A549 (cell line): ENCODE results near the gene CYP26C1. TPM values are rescaled to one million over a fixed set of nuclear protein-coding genes. Genes with fewer than 3 reads are reported as not detected.

ENCODE experiments used
- ATAC-seq, 2 experiments: fragments of 200-7000 bp in 1 of 2; fragments of >200 bp in 1 of 2; cut with Nextera tagmentation in 1 of 2; cut with Tn5 transposase in 1 of 2; 3 replicates each; pipeline versions ENCODE4 v1.8.0 to v1.9.1; 2018 to 2020; ENCODE audit warnings: mild to moderate bottlenecking in 1 of 2, moderate library complexity in 1 of 2
- CTCF ChIA-PET: fragments of 300-600 bp; sonication (Branson Sonifier 250); formaldehyde crosslinking; extraction: SDS; loops from one replicate; lab custom pipeline; 2021; ENCODE audit warnings: antibody characterized with exemption, inconsistent platforms; lab: Yijun Ruan, JAX
- POLR2A ChIA-PET: fragments of 350-600 bp; formaldehyde crosslinking; extraction: SDS; loops from one replicate; lab custom pipeline; 2021; ENCODE audit warnings: antibody characterized with exemption, inconsistent platforms; lab: Yijun Ruan, JAX
- DNase-seq, 2 experiments: peaks; one replicate each; pipeline versions ENCODE4 v3.0.0 to v3.0.0-alpha.2; 2011 to 2016; ENCODE audit warnings: low read depth in 1 of 2, low spot score in 1 of 2
- FAIRE-seq: peaks from 2 replicates; lab custom pipeline; 2011; peaks lifted over from hg19 to GRCh38; lab: Jason Lieb, UNC
- H3K27ac ChIP-seq, 2 experiments: fragments of >200 bp; sonication (Bioruptor Twin); formaldehyde crosslinking; 3 replicates each; pipeline ENCODE4 v1.5.1; 2016 to 2017
- H3K4me1 ChIP-seq: fragments of >200 bp; sonication (Bioruptor Twin); formaldehyde crosslinking; 3 replicates; pipeline ENCODE4 v1.6.1; 2016
- H3K4me2 ChIP-seq: fragments of >200 bp; sonication (Bioruptor Twin); formaldehyde crosslinking; 3 replicates; pipeline ENCODE4 v1.6.1; 2016
- H3K4me3 ChIP-seq: fragments of >200 bp; sonication (Bioruptor Twin); formaldehyde crosslinking; 3 replicates; pipeline ENCODE4 v1.5.1; 2016
- H3K9me3 ChIP-seq: fragments of >200 bp; sonication (Bioruptor Twin); formaldehyde crosslinking; 3 replicates; pipeline ENCODE4 v1.6.1; 2016
- CHD2 ChIP-seq: fragments of 150-350 bp; IDR thresholded peaks from 2 replicates; pipeline ENCODE4 v1.6.1; 2014; ENCODE audit warnings: low read length; ENCODE audit not compliant: partially characterized antibody
- CHD4 ChIP-seq: fragments of 200-600 bp; sonication (generic); IDR thresholded peaks from 2 replicates; pipeline ENCODE4 v1.6.1; 2016; ENCODE audit warnings: antibody characterized with exemption, mild to moderate bottlenecking, borderline replicate concordance
- EHF ChIP-seq: fragments of 250-450 bp; sonication (Bioruptor Pico); IDR thresholded peaks from 2 replicates; pipeline ENCODE4 v1.5.0; 2020; ENCODE audit warnings: mild to moderate bottlenecking
- EHMT2 ChIP-seq: fragments of 200-600 bp; sonication (generic); IDR thresholded peaks from 2 replicates; pipeline ENCODE4 v1.6.1; 2016; ENCODE audit warnings: antibody characterized with exemption, low read depth, mild to moderate bottlenecking, moderate library complexity
- ESRRA ChIP-seq: fragments of 150-350 bp; IDR thresholded peaks from 2 replicates; pipeline ENCODE4 v1.6.1; 2014; ENCODE audit warnings: mild to moderate bottlenecking, low read length, borderline replicate concordance
- FOSB ChIP-seq: fragments of 250-450 bp; sonication (Bioruptor Pico); IDR thresholded peaks from 2 replicates; pipeline ENCODE4 v1.5.0; 2020; ENCODE audit warnings: mild to moderate bottlenecking, moderate library complexity
- FOXS1 ChIP-seq: fragments of 250-450 bp; sonication (Bioruptor Pico); IDR thresholded peaks from 2 replicates; pipeline ENCODE4 v1.5.0; 2020; ENCODE audit warnings: mild to moderate bottlenecking, moderate library complexity
- GATA3 ChIP-seq: IDR thresholded peaks from 2 replicates; pipeline ENCODE4 v1.6.1; 2012; ENCODE audit warnings: borderline replicate concordance
- HOXB5 ChIP-seq: fragments of 250-450 bp; sonication (Bioruptor Pico); IDR thresholded peaks from 2 replicates; pipeline ENCODE4 v1.5.0; 2020; ENCODE audit warnings: mild to moderate bottlenecking, moderate library complexity
- MAFK ChIP-seq: fragments of 450-650 bp; IDR thresholded peaks from 2 replicates; pipeline ENCODE4 v1.6.1; 2014; ENCODE audit not compliant: partially characterized antibody
- NFE2L2 ChIP-seq: fragments of 150-350 bp; conservative IDR thresholded peaks from 2 replicates; pipeline ENCODE4 v1.6.1; 2014; ENCODE audit warnings: low read length
- PHF8 ChIP-seq: fragments of 200-600 bp; sonication (generic); IDR thresholded peaks from 2 replicates; pipeline ENCODE4 v1.6.1; 2016; ENCODE audit warnings: low read depth, mild to moderate bottlenecking, antibody characterized with exemption, moderate library complexity, borderline replicate concordance
- POLR2AphosphoS2 ChIP-seq: conservative IDR thresholded peaks from 2 replicates; pipeline ENCODE4 v1.6.1; 2012; ENCODE audit warnings: low read length, improper control_type of control experiment, inconsistent platforms
- RAD21 ChIP-seq, 2 experiments: fragments of >200 bp in 1 of 2; sonication (Bioruptor Twin) in 1 of 2; formaldehyde crosslinking in 1 of 2; IDR thresholded peaks in 1 of 2; conservative IDR thresholded peaks in 1 of 2; 2 replicates in 1 of 2; 3 replicates in 1 of 2; pipeline ENCODE4 v1.6.1; 2012 to 2018; ENCODE audit warnings: inconsistent platforms in 1 of 2
- RCOR1 ChIP-seq: fragments of 150-350 bp; IDR thresholded peaks from 2 replicates; pipeline ENCODE4 v1.6.1; 2014; ENCODE audit warnings: antibody characterized with exemption, low read length, low read depth
- SMC3 ChIP-seq: fragments of >200 bp; sonication (Bioruptor Twin); formaldehyde crosslinking; IDR thresholded peaks from 3 replicates; pipeline ENCODE4 v1.6.1; 2018; ENCODE audit warnings: inconsistent platforms
- SREBF2 ChIP-seq: fragments of 450-650 bp; IDR thresholded peaks from 2 replicates; pipeline ENCODE4 v1.6.1; 2014; ENCODE audit warnings: mild to moderate bottlenecking, moderate library complexity
- TFCP2L1 ChIP-seq: fragments of 250-450 bp; sonication (Bioruptor Pico); IDR thresholded peaks from 2 replicates; pipeline ENCODE4 v1.5.0; 2021; ENCODE audit warnings: mild to moderate bottlenecking
- TP53 ChIP-seq: fragments of 250-450 bp; sonication (Bioruptor Pico); IDR thresholded peaks from 2 replicates; pipeline ENCODE4 v1.5.0; 2021; ENCODE audit warnings: mild to moderate bottlenecking, moderate library complexity
- USF2 ChIP-seq: fragments of 450-650 bp; IDR thresholded peaks from 2 replicates; pipeline ENCODE4 v1.6.1; 2014; ENCODE audit warnings: antibody characterized with exemption
- ZNF302 ChIP-seq: fragments of 250-450 bp; sonication (Bioruptor Pico); IDR thresholded peaks from 2 replicates; pipeline ENCODE4 v1.9.0; 2021; ENCODE audit warnings: inconsistent platforms, mild to moderate bottlenecking, moderate library complexity
- ZSCAN20 ChIP-seq: fragments of 250-450 bp; sonication (Bioruptor Pico); IDR thresholded peaks from 2 replicates; pipeline ENCODE4 v1.8.0; 2022; ENCODE audit warnings: mild to moderate bottlenecking, moderate library complexity
- WGBS: methylation state at CpG from one replicate; pipeline ENCODE4 v1.1.6; 2017; ENCODE audit errors: missing lambda C conversion rate; 5-methylcytosine and 5-hydroxymethylcytosine counted together
- polyA plus RNA-seq, 4 experiments: library from polyadenylated mRNA; depleted of rRNA in 3 of 4; stranded (reverse); fragments of >200 nt; fragmentation: RNase III in 1 of 4; extraction: RNeasy Plus Mini Kit Qiagen cat#74134 plus additional on column Dnase treatment in 1 of 4; gene quantifications; 2 replicates in 3 of 4; 3 replicates in 1 of 4; pipeline ENCODE4 v1.2.3, GENCODE V29; 2011 to 2017
- TF ChIP-seq, protein P1 (sequence below): fragments of >200 bp; sonication (Bioruptor Twin); formaldehyde crosslinking; IDR thresholded peaks from 3 replicates; pipeline ENCODE4 v1.5.1; 2016
- TF ChIP-seq, protein P2 (sequence below): fragments of 250-450 bp; sonication (Bioruptor Pico); IDR thresholded peaks from 2 replicates; pipeline ENCODE4 v1.5.0; 2021; ENCODE audit warnings: mild to moderate bottlenecking, moderate library complexity, borderline replicate concordance
- TF ChIP-seq, protein P3 (sequence below): IDR thresholded peaks from 2 replicates; pipeline ENCODE4 v1.6.1; 2012

The CYP26C1 gene
- polyA plus RNA-seq, 2 of the 4 experiments (the other 2 are of a cell fraction) = not detected

DNA sequence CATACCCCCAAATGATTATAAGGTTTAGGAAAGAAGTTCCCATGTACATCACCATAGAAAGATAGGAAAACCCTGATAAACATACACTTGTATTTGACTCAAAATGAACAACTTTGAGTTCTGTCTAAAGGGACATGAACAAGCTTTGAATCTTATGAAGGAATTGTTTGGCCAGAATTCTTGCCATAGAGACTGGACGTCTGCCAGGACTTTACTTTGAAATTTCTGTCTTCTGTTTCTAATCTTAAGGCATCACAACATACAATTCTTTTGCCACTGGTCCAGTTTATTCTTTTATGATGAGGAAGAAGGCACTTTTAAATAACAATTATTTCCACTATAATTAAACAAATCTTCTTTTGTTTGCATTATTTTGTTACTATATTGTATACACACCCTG, 26.2 kb upstream of the CYP26C1 start:
- ATAC-seq = no peak
- POLR2A ChIA-PET = no interaction called here
- CTCF ChIA-PET = interaction anchor here (1.1 to 2.8 kb wide), 5 partner anchors 9 to 149 kb away, joined by 3 to 9 read pairs (median 3); no protein-coding TSS in a partner anchor
- Histone ChIP-seq H3K4me2 (no peak overlapping the region), H3K9me3 (no peaks in the 10 kb centered on the region), H3K27ac (no peak overlapping the region), H3K4me3 (no peak overlapping the region), H3K4me1 (peaks cover 49% of the 10 kb centered on the region)
- FAIRE-seq = no peak
- WGBS = 84% methylated on average over 1 of the region's 1 CpG
- TF ChIP-seq EHF (CRISPR knock-in tag) (no peak), FOXS1 (no peak), NFE2L2 (no peak), RCOR1 (no peak), EHMT2 (no peak), CHD4 (no peak), ZSCAN20 (CRISPR knock-in tag) (no peak), MAFK (no peak), ZNF302 (CRISPR knock-in tag) (no peak), PHF8 (no peak), SMC3 (no peak), TP53 (CRISPR knock-in tag) (no peak), HOXB5 (CRISPR knock-in tag) (no peak)
- TF ChIP-seq, protein P1, sequence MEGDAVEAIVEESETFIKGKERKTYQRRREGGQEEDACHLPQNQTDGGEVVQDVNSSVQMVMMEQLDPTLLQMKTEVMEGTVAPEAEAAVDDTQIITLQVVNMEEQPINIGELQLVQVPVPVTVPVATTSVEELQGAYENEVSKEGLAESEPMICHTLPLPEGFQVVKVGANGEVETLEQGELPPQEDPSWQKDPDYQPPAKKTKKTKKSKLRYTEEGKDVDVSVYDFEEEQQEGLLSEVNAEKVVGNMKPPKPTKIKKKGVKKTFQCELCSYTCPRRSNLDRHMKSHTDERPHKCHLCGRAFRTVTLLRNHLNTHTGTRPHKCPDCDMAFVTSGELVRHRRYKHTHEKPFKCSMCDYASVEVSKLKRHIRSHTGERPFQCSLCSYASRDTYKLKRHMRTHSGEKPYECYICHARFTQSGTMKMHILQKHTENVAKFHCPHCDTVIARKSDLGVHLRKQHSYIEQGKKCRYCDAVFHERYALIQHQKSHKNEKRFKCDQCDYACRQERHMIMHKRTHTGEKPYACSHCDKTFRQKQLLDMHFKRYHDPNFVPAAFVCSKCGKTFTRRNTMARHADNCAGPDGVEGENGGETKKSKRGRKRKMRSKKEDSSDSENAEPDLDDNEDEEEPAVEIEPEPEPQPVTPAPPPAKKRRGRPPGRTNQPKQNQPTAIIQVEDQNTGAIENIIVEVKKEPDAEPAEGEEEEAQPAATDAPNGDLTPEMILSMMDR = no peak
- TF ChIP-seq, protein P2, sequence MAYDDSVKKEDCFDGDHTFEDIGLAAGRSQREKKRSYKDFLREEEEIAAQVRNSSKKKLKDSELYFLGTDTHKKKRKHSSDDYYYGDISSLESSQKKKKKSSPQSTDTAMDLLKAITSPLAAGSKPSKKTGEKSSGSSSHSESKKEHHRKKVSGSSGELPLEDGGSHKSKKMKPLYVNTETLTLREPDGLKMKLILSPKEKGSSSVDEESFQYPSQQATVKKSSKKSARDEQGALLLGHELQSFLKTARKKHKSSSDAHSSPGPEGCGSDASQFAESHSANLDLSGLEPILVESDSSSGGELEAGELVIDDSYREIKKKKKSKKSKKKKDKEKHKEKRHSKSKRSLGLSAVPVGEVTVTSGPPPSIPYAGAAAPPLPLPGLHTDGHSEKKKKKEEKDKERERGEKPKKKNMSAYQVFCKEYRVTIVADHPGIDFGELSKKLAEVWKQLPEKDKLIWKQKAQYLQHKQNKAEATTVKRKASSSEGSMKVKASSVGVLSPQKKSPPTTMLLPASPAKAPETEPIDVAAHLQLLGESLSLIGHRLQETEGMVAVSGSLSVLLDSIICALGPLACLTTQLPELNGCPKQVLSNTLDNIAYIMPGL = no peak
- TF ChIP-seq, protein P3, sequence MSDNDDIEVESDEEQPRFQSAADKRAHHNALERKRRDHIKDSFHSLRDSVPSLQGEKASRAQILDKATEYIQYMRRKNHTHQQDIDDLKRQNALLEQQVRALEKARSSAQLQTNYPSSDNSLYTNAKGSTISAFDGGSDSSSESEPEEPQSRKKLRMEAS = no peak
- no peak for DNase-seq

DNA sequence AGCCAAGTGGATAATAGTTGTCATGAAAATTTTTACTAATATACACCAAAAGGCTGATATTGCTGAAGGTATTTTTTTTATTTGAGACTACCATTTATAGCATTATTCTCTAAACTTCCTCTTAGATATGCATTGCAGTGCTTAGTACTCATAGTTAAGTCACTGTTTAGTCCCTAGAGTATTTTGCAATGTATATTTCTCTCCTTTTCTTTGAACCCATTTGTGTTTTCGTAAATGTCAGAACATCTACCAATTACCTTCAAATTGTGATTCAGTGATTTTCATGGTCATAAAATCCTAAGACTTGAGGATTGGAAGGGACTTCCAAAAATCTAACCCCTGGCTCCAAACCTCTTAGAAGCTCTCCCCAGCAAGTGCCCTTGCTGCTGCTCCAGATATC, 21.5 kb upstream of the CYP26C1 start:
- no peak overlapping the region for H3K27ac ChIP-seq
- no peak overlapping the region for H3K4me3 ChIP-seq
- no peak for FAIRE-seq
- no peak for ATAC-seq
- DNase-seq = no peak
- no peak overlapping the region for H3K4me2 ChIP-seq
- WGBS = 97% methylated on average over 1 of the region's 1 CpG
- ChIA-PET POLR2A (no interaction called here), CTCF (interaction anchor here (1.0 to 2.9 kb wide), 10 partner anchors 12 to 320 kb away, joined by 3 to 8 read pairs (median 4); partner anchors contain the start of gene CYP26A1)
- no peaks in the 10 kb centered on the region for H3K9me3 ChIP-seq
- H3K4me1 ChIP-seq = peaks cover 12% of the 10 kb centered on the region; the same call in 2 of the 3 replicates
- TF ChIP-seq, protein P3 = no peak
- TF ChIP-seq FOSB (CRISPR knock-in tag) (no peak), GATA3 (no peak), CHD2 (no peak), SREBF2 (no peak)
- TF ChIP-seq, all 56 proteins: peak for 0

GRCh38 chr10:93039721-93040120, 20.9 kb upstream of the CYP26C1 start:
- ATAC-seq (peak; percentile 81 to 84; a peak in 5 of 6 replicates), FAIRE-seq (no peak), DNase-seq (peak in 1 of 2 experiments; percentile 46)
- H3K4me2 ChIP-seq = no peak overlapping the region
- H3K9me3 ChIP-seq = no peaks in the 10 kb centered on the region
- no peak overlapping the region for H3K27ac ChIP-seq
- POLR2A ChIA-PET = no interaction called here
- WGBS = 39% methylated on average over 3 of the region's 3 CpGs
- H3K4me3 ChIP-seq = no peak overlapping the region
- TF ChIP-seq CHD4 (no peak), POLR2AphosphoS2 (no peak), TFCP2L1 (no peak), SMC3 (peak; percentile 56), RAD21 (conservative IDR thresholded peaks at IDR 0.05 in 1 of 2, IDR thresholded peaks at IDR 0.05 in 1 of 2) (peak; percentile 62 to 76), USF2 (no peak), ESRRA (no peak)
- TF ChIP-seq, protein P1 = peak; percentile 51
- TF ChIP-seq, all 56 proteins: peak for 3
- CTCF ChIA-PET = interaction anchor here (0.8 to 2.9 kb wide), 11 partner anchors 12 to 155 kb away, joined by 3 to 10 read pairs (median 4); partner anchors contain the start of gene CYP26A1
- peaks cover 6% of the 10 kb centered on the region; the same call in 2 of the 3 replicates for H3K4me1 ChIP-seq
